ENCODE data around the gene PTTG1.

DNA sequence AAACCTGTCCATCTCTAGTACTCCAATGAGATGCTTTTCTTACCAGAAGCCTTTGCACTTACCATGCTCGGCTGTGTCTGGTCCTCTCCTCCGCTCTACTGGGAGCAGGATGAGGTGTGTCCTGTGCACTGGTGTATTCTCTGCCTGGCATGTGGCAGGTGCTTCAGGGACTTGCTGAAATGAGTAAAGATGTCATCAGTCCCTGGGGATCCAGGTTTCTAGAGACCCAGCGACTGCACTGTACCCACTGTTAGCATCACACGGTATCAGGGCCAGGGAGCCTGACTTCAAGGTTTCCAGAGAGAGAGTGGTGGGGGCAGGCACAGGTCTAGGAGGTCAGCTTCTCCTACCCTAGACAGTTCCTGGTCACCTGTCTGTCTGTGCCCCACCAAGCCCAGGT is 10.5 kb downstream of the PTTG1 start:
- TF ChIP-seq, protein P1, sequence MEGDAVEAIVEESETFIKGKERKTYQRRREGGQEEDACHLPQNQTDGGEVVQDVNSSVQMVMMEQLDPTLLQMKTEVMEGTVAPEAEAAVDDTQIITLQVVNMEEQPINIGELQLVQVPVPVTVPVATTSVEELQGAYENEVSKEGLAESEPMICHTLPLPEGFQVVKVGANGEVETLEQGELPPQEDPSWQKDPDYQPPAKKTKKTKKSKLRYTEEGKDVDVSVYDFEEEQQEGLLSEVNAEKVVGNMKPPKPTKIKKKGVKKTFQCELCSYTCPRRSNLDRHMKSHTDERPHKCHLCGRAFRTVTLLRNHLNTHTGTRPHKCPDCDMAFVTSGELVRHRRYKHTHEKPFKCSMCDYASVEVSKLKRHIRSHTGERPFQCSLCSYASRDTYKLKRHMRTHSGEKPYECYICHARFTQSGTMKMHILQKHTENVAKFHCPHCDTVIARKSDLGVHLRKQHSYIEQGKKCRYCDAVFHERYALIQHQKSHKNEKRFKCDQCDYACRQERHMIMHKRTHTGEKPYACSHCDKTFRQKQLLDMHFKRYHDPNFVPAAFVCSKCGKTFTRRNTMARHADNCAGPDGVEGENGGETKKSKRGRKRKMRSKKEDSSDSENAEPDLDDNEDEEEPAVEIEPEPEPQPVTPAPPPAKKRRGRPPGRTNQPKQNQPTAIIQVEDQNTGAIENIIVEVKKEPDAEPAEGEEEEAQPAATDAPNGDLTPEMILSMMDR (IDR thresholded peaks at IDR 0.05): no peak
- TF ChIP-seq POLR2A (IDR thresholded peaks at IDR 0.05): no peak
